K562 (cell line): ENCODE results near the gene IKZF3. TPM values are rescaled to one million over a fixed set of nuclear protein-coding genes. Genes with fewer than 3 reads are reported as not detected.

Experiments used
- ATAC-seq: fragments of 200-7000 bp; cut with Tn5 transposase; 3 replicates; pipeline ENCODE4 v1.9.1; 2020; ENCODE audit warnings: moderate library complexity
- BruUV-seq: library from RNA; stranded (reverse); fragments of 400-500 nt; replicated peaks from 2 replicates; lab custom pipeline; 2021; lab: Mats Ljungman, UMichigan
- CTCF ChIA-PET: fragments of 300-600 bp; formaldehyde crosslinking; extraction: SDS; loops from one replicate; lab custom pipeline; 2021; ENCODE audit warnings: low intra/inter-chr PET ratio; lab: Yijun Ruan, JAX
- POLR2A ChIA-PET: fragments of 300-600, 350-650 bp; sonication (Branson Sonifier 250); formaldehyde crosslinking; extraction: SDS; loops from one replicate; lab custom pipeline; 2021; ENCODE audit warnings: antibody characterized with exemption, inconsistent platforms; lab: Yijun Ruan, JAX
- DNase-seq, 4 experiments: peaks; one replicate each; pipeline versions ENCODE4 v3.0.0 to v3.0.0-alpha.2; 2011 to 2018; ENCODE audit warnings: low spot score in 3 of 4, mixed read lengths in 3 of 4; ENCODE audit errors: extremely low read depth in 1 of 4
- FAIRE-seq: peaks from 2 replicates; lab custom pipeline; 2011; peaks lifted over from hg19 to GRCh38; lab: Jason Lieb, UNC
- H2AFZ ChIP-seq: 2 replicates; pipeline ENCODE4 v1.6.0; 2011; ENCODE audit warnings: low read depth, low read length, control low read depth, inconsistent platforms
- H3K27ac ChIP-seq: fragments of 200-600 bp; 3 replicates; pipeline ENCODE4 v1.8.0; 2011; ENCODE audit warnings: low read depth, mild to moderate bottlenecking, control low read depth, inconsistent platforms, low read length, moderate library complexity, mixed read lengths; ENCODE audit errors: extremely low read depth
- H3K27me3 ChIP-seq, 2 experiments: fragments of 300-600 bp in 1 of 2; 2 replicates in 1 of 2; 3 replicates in 1 of 2; pipeline versions ENCODE4 v1.6.0 to v1.8.0; 2011; ENCODE audit warnings: inconsistent platforms in 2 of 2, low read length in 2 of 2, mild to moderate bottlenecking in 1 of 2, mixed read lengths in 1 of 2, moderate library complexity in 1 of 2; ENCODE audit not compliant: control insufficient read depth in 2 of 2, insufficient read depth in 2 of 2
- H3K36me3 ChIP-seq: fragments of 300-600 bp; 3 replicates; pipeline ENCODE4 v1.8.0; 2011; ENCODE audit warnings: mild to moderate bottlenecking, low read length, inconsistent platforms; ENCODE audit not compliant: control insufficient read depth, insufficient read depth
- H3K4me1 ChIP-seq, 2 experiments: fragments of 200-600 bp in 1 of 2; replicated peaks in 1 of 2; 2 replicates in 1 of 2; 3 replicates in 1 of 2; pipeline versions ENCODE4 v1.5.1 to v1.8.0; 2011; ENCODE audit warnings: inconsistent platforms in 2 of 2, low read length in 2 of 2, mild to moderate bottlenecking in 1 of 2, mixed read lengths in 1 of 2, moderate library complexity in 1 of 2; ENCODE audit not compliant: control insufficient read depth in 2 of 2, insufficient read depth in 2 of 2
- H3K4me2 ChIP-seq: 2 replicates; pipeline ENCODE4 v1.6.1; 2011; ENCODE audit warnings: low read length, control low read depth, inconsistent platforms, mixed read lengths; ENCODE audit not compliant: insufficient read depth
- H3K4me3 ChIP-seq: fragments of 200-600 bp; sonication (generic), shearing (Covaris generic); 2 replicates; pipeline ENCODE4 v1.5.1; 2016; ENCODE audit warnings: control low read depth, inconsistent platforms
- H3K79me2 ChIP-seq: fragments of 200-600 bp; 3 replicates; pipeline ENCODE4 v1.8.0; 2011; ENCODE audit warnings: low read length, inconsistent platforms; ENCODE audit not compliant: control insufficient read depth, insufficient read depth
- H3K9ac ChIP-seq, 2 experiments: 2 replicates each; pipeline versions ENCODE4 v1.6.0 to v1.6.1; 2011; ENCODE audit warnings: low read depth in 2 of 2, low read length in 2 of 2, control low read depth in 1 of 2, inconsistent platforms in 1 of 2, mild to moderate bottlenecking in 1 of 2, mixed read lengths in 1 of 2; ENCODE audit not compliant: insufficient read depth in 1 of 2
- H3K9me1 ChIP-seq: one replicate; pipeline ENCODE4 v1.6.0; 2011; ENCODE audit warnings: inconsistent platforms, mild to moderate bottlenecking, low read length, moderate library complexity; ENCODE audit not compliant: control insufficient read depth, insufficient read depth
- H3K9me3 ChIP-seq: replicated peaks from 2 replicates; pipeline ENCODE4 v1.5.1; 2011; ENCODE audit warnings: low read depth, low read length, inconsistent platforms; ENCODE audit not compliant: control insufficient read depth, insufficient read depth
- H4K20me1 ChIP-seq: replicated peaks from 2 replicates; pipeline ENCODE4 v1.6.1; 2011; ENCODE audit warnings: low read length, inconsistent platforms, mixed read lengths; ENCODE audit not compliant: control insufficient read depth, insufficient read depth
- ATF7 ChIP-seq: fragments of 450-650 bp; IDR thresholded peaks from 2 replicates; pipeline ENCODE4 v1.7.1; 2014; ENCODE audit warnings: mild to moderate bottlenecking, moderate library complexity
- BRCA1 ChIP-seq, 2 experiments: fragments of 450-650 bp in 1 of 2; sonication (generic) in 1 of 2; formaldehyde crosslinking in 1 of 2; IDR thresholded peaks; 2 replicates each; pipeline versions ENCODE4 v1.5.0 to v1.6.1; 2017 to 2020; ENCODE audit warnings: mild to moderate bottlenecking in 1 of 2, missing genetic modification reagents in 1 of 2
- CCNT2 ChIP-seq: IDR thresholded peaks from 2 replicates; pipeline ENCODE4 v1.6.1; 2011; ENCODE audit warnings: borderline replicate concordance, low read depth, mild to moderate bottlenecking, moderate library complexity, mixed read lengths, low read length; ENCODE audit not compliant: insufficient read length; ENCODE audit errors: extremely low read depth
- DPF2 ChIP-seq: fragments of 450-650 bp; IDR thresholded peaks from 2 replicates; pipeline ENCODE4 v1.6.1; 2016
- FOXO4 ChIP-seq: fragments of 450-650 bp; formaldehyde crosslinking; IDR thresholded peaks from 2 replicates; pipeline ENCODE4 v1.4.0; 2020; ENCODE audit warnings: mild to moderate bottlenecking, moderate library complexity
- GABPB2 ChIP-seq: fragments of 250-450 bp; sonication (Bioruptor Pico); conservative IDR thresholded peaks from 2 replicates; pipeline ENCODE4 v1.5.1; 2021; ENCODE audit warnings: mild to moderate bottlenecking
- MAFF ChIP-seq: IDR thresholded peaks from 2 replicates; pipeline ENCODE4 v1.6.1; 2012; ENCODE audit warnings: low read length, improper control_type of control experiment
- PHF8 ChIP-seq: fragments of 200-600 bp; sonication (generic); IDR thresholded peaks from 2 replicates; pipeline ENCODE4 v1.6.1; 2012; ENCODE audit warnings: mixed run types, mild to moderate bottlenecking, inconsistent platforms, low read length, moderate library complexity, borderline replicate concordance
- SMARCB1 ChIP-seq: IDR thresholded peaks from 2 replicates; pipeline ENCODE4 v1.6.1; 2011; ENCODE audit warnings: improper control_type of control experiment, low read depth; ENCODE audit not compliant: insufficient read length
- TARDBP ChIP-seq: fragments of 450-650 bp; IDR thresholded peaks from 2 replicates; pipeline ENCODE4 v1.6.1; 2016
- TCF7L2 ChIP-seq: fragments of 150-350 bp; IDR thresholded peaks from 2 replicates; pipeline ENCODE4 v1.6.1; 2016; ENCODE audit warnings: low read depth, mild to moderate bottlenecking, low read length, moderate library complexity
- TRIM28 ChIP-seq: fragments of 450-650 bp; IDR thresholded peaks from 2 replicates; pipeline ENCODE4 v1.6.1; 2017
- ZEB2 ChIP-seq: fragments of 450-650 bp; IDR thresholded peaks from 2 replicates; pipeline ENCODE4 v1.6.1; 2016
- ZKSCAN1 ChIP-seq: fragments of 150-350 bp; IDR thresholded peaks from 2 replicates; pipeline ENCODE4 v1.6.1; 2016; ENCODE audit warnings: low read depth, low read length
- ZNF23 ChIP-seq: fragments of 250-450 bp; sonication (Bioruptor Pico); IDR thresholded peaks from 2 replicates; pipeline ENCODE4 v1.4.0; 2020; ENCODE audit warnings: mild to moderate bottlenecking
- WGBS: fragments of 100-300 bp; shearing (Covaris generic); methylation state at CpG from one replicate; pipeline ENCODE4 v1.1.6; 2016; ENCODE audit warnings: low coverage, mixed read lengths; ENCODE audit not compliant: insufficient coverage; ENCODE audit errors: missing lambda C conversion rate; 5-methylcytosine and 5-hydroxymethylcytosine counted together
- in situ Hi-C: fragments of 300-500 bp; cut with MboI; formaldehyde crosslinking; loops from 4 replicates; pipeline ENCODE4 v1.15.0; 2018; ENCODE audit warnings: inconsistent platforms, mixed read lengths
- intact Hi-C: fragments of 100-400 bp; cut with micrococcal nuclease; formaldehyde crosslinking; loops from 2 replicates; pipeline ENCODE4 v1.14.2; 2022
- polyA plus RNA-seq, 8 experiments: library from polyadenylated mRNA; depleted of rRNA in 4 of 8; stranded (reverse) in 5 of 8; unstranded in 3 of 8; fragments of >200 nt; fragmentation: Nextera tagmentation in 2 of 8; fragmentation: Illumina TruSeq in 1 of 8; extraction: Ambion mirVana in 2 of 8; extraction: Trizol in 1 of 8; gene quantifications; 2 replicates each; pipeline versions ENCODE4 v1.2.1 to v1.2.3, GENCODE V29; 2011 to 2014; ENCODE audit warnings: inconsistent platforms in 1 of 8, missing spikeins in 1 of 8
- total RNA-seq, 7 experiments: library from RNA; depleted of rRNA in 6 of 7; stranded (reverse); fragments of >200 nt in 6 of 7; fragmentation: Illumina TruSeq in 2 of 7; extraction: Trizol in 2 of 7; gene quantifications; 2 replicates each; pipeline versions ENCODE4 v1.2.1 to v1.2.3, GENCODE V29; 2011 to 2021; ENCODE audit warnings: low replicate concordance in 1 of 7
- TF ChIP-seq, protein P1 (sequence below): fragments of 450-650 bp; IDR thresholded peaks from 2 replicates; pipeline ENCODE4 v1.6.1; 2014; ENCODE audit warnings: low read depth, mild to moderate bottlenecking, moderate library complexity, borderline replicate concordance
- TF ChIP-seq, protein P2 (sequence below): fragments of 250-450 bp; sonication (Bioruptor Pico); IDR thresholded peaks from 2 replicates; pipeline ENCODE4 v1.5.0; 2020; ENCODE audit warnings: mild to moderate bottlenecking, borderline replicate concordance

The IKZF3 gene
- total and polyA plus RNA-seq, 9 of the 15 experiments (the other 6 are each of a cell fraction or from before 2014, with no cell fraction given): 0.06 to 1.6 (median 0.62) TPM

DNA sequence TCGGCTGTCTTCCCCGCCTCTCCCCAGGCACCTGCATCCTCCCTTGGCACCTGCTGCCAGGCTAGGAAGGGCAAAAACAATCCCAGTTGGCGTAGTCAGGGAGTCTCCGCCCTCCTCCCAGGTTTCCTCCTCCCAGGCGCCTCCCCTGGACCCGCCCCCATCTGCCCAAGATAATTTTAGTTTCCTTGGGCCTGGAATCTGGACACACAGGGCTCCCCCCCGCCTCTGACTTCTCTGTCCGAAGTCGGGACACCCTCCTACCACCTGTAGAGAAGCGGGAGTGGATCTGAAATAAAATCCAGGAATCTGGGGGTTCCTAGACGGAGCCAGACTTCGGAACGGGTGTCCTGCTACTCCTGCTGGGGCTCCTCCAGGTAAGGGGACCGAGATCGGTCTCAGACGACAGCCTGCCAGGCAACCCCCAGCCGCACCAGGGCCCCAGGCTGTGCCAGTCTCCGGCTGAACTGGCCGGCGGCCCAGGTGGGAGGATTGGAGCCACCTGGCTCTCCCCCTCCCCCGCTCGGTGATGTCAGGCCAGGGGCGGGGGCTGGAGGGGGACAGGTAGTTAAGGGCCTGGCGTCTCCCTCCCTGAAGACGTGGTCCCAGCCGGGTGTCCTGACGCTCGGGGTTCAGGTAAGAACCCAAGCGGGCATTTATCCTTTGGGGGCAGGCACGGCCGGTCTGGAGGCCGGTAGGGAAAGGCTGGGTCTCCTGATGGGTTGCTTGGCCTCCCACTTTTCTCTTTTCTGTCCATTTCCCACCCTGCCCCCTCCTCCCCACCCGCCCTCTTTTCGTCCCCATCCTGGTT, 126.1 kb downstream of the IKZF3 start, which contains the start of gene GRB7:
Gene GRB7, plus strand, starts transcription at position 179 of the 808 bp plus-strand sequence. CDS start 4,364 bp downstream, outside the sequence.
- POLR2A ChIA-PET: no interaction called here
- TF ChIP-seq ATF7 (peak; percentile 42; the same call in 1 of the 2 replicates), MAFF (no peak), BRCA1 (IDR thresholded peaks at IDR 0.05) (no peak), BRCA1 (CRISPR knock-in tag; IDR thresholded peaks at IDR 0.05) (no peak), ZNF23 (no peak), ZKSCAN1 (no peak), TARDBP (no peak), ZEB2 (peak; percentile 66), PHF8 (peak; percentile 10; the same call in 1 of the 2 replicates), GABPB2 (no peak), TCF7L2 (no peak), FOXO4 (CRISPR knock-in tag) (no peak), SMARCB1 (no peak), CCNT2 (no peak), DPF2 (0 out of 2 replicates have a peak, but pooled peaks have one; percentile 16), TRIM28 (no peak)
- TF ChIP-seq, protein P1, sequence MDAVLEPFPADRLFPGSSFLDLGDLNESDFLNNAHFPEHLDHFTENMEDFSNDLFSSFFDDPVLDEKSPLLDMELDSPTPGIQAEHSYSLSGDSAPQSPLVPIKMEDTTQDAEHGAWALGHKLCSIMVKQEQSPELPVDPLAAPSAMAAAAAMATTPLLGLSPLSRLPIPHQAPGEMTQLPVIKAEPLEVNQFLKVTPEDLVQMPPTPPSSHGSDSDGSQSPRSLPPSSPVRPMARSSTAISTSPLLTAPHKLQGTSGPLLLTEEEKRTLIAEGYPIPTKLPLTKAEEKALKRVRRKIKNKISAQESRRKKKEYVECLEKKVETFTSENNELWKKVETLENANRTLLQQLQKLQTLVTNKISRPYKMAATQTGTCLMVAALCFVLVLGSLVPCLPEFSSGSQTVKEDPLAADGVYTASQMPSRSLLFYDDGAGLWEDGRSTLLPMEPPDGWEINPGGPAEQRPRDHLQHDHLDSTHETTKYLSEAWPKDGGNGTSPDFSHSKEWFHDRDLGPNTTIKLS: no peak
- TF ChIP-seq, protein P2, sequence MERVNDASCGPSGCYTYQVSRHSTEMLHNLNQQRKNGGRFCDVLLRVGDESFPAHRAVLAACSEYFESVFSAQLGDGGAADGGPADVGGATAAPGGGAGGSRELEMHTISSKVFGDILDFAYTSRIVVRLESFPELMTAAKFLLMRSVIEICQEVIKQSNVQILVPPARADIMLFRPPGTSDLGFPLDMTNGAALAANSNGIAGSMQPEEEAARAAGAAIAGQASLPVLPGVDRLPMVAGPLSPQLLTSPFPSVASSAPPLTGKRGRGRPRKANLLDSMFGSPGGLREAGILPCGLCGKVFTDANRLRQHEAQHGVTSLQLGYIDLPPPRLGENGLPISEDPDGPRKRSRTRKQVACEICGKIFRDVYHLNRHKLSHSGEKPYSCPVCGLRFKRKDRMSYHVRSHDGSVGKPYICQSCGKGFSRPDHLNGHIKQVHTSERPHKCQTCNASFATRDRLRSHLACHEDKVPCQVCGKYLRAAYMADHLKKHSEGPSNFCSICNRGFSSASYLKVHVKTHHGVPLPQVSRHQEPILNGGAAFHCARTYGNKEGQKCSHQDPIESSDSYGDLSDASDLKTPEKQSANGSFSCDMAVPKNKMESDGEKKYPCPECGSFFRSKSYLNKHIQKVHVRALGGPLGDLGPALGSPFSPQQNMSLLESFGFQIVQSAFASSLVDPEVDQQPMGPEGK: no peak

More for the DNA sequence above, 126.1 kb downstream of the IKZF3 start, which contains the start of gene GRB7:
- peak; percentile 49 for FAIRE-seq
- Histone ChIP-seq H2AFZ (peak within 1 kb of the TSS; percentile 74), H3K9me1 (no peaks in the 10 kb centered on the region), H3K27me3 (no peaks in the 10 kb centered on the region), H3K4me1 (peaks cover 20 to 47% of the 10 kb centered on the region in 2 experiments), H3K9me3 (no peaks in the 10 kb centered on the region), H3K4me3 (peak within 1 kb of the TSS; percentile 44), H3K27ac (no peak within 1 kb of the TSS), H3K9ac (peak within 1 kb of the TSS; percentile 35 to 80; a peak in 3 of 4 replicates), H3K4me2 (peak within 1 kb of the TSS; percentile 69), H4K20me1 (no peaks in the 10 kb centered on the region), H3K36me3 (no peaks in the 10 kb centered on the region), H3K79me2 (no peaks in the 10 kb centered on the region)
- no TSS peak for BruUV-seq
- in situ Hi-C loops: no loop called here
- CTCF ChIA-PET: no interaction called here
- DNase-seq: peak; percentile 42 to 74 (median 66)
- peak; percentile 77 for ATAC-seq
- intact Hi-C loops: no loop called here
- 15% methylated on average over 15 of the region's 34 CpGs for WGBS
